PC-3 (cell line): ENCODE data around the gene UROC1. TPM values are rescaled to one million over a fixed set of nuclear protein-coding genes. Genes with fewer than 3 reads are reported as not detected.

ENCODE experiments used
- ATAC-seq: fragments of 200-7000 bp; cut with Tn5 transposase; 2 replicates; pipeline ENCODE4 v1.9.1; 2020; ENCODE audit warnings: mild to moderate bottlenecking, moderate library complexity
- BruUV-seq: library from RNA; stranded (reverse); fragments of 400-500 nt; replicated peaks from 2 replicates; lab custom pipeline; 2021; lab: Mats Ljungman, UMichigan
- CTCF ChIA-PET: fragments of 300-600 bp; sonication (Branson Sonifier 250); formaldehyde crosslinking; loops from one replicate; lab custom pipeline; 2022; ENCODE audit warnings: antibody characterized with exemption; lab: Charles Lee
- POLR2A ChIA-PET: fragments of 300-600 bp; sonication (Branson Sonifier 250); formaldehyde crosslinking; loops from one replicate; lab custom pipeline; 2022; ENCODE audit warnings: antibody characterized with exemption; ENCODE audit not compliant: unreplicated experiment; lab: Charles Lee
- DNase-seq: peaks from one replicate; pipeline ENCODE4 v3.0.0-alpha.2; 2015
- H2AFZ ChIP-seq: fragments of 300-600 bp; sonication (generic); 2 replicates; pipeline ENCODE4 v1.6.0; 2016; ENCODE audit warnings: antibody characterized with exemption, low read length
- H3F3A ChIP-seq: fragments of 300-600 bp; sonication (generic); one replicate; pipeline ENCODE4 v1.6.0; 2017; ENCODE audit warnings: antibody characterized with exemption, low read length, control low read depth, mild to moderate bottlenecking; ENCODE audit not compliant: unreplicated experiment
- H3K27ac ChIP-seq: fragments of 300-600 bp; sonication (generic); 2 replicates; pipeline ENCODE4 v1.5.1; 2016; ENCODE audit warnings: mild to moderate bottlenecking, low read length
- H3K27me3 ChIP-seq: fragments of 300-600 bp; sonication (generic); 2 replicates; pipeline ENCODE4 v1.6.1; 2016; ENCODE audit warnings: low read length, mixed read lengths
- H3K36me3 ChIP-seq: fragments of 300-600 bp; sonication (generic); 2 replicates; pipeline ENCODE4 v1.6.1; 2016; ENCODE audit warnings: low read depth, mixed run types, low read length, mixed read lengths
- H3K4me1 ChIP-seq: fragments of 300-600 bp; sonication (generic); 2 replicates; pipeline ENCODE4 v1.5.1; 2016; ENCODE audit warnings: low read length; ENCODE audit not compliant: insufficient read depth
- H3K4me2 ChIP-seq: fragments of 300-600 bp; sonication (generic); 2 replicates; pipeline ENCODE4 v1.6.0; 2016; ENCODE audit warnings: low read length
- H3K4me3 ChIP-seq: fragments of 300-600 bp; sonication (generic); 2 replicates; pipeline ENCODE4 v1.5.1; 2016; ENCODE audit warnings: mild to moderate bottlenecking, low read length, mixed read lengths
- H3K79me2 ChIP-seq: fragments of 300-600 bp; sonication (generic); 2 replicates; pipeline ENCODE4 v1.6.1; 2017; ENCODE audit warnings: low read length, mixed read lengths
- H3K9ac ChIP-seq: fragments of 300-600 bp; sonication (generic); 2 replicates; pipeline ENCODE4 v1.6.0; 2016; ENCODE audit warnings: mild to moderate bottlenecking, low read length
- H3K9me2 ChIP-seq: fragments of 300-600 bp; sonication (generic); replicated peaks from 2 replicates; pipeline ENCODE4 v1.6.1; 2016; ENCODE audit warnings: mixed run types, low read length, mixed read lengths
- H3K9me3 ChIP-seq: fragments of 300-600 bp; sonication (generic); 2 replicates; pipeline ENCODE4 v1.6.1; 2016; ENCODE audit warnings: low read length, mixed read lengths
- H4K20me1 ChIP-seq: fragments of 300-600 bp; sonication (generic); 2 replicates; pipeline ENCODE4 v1.6.1; 2016; ENCODE audit warnings: low read length, mixed read lengths
- CTCF ChIP-seq: fragments of 300-600 bp; sonication (generic); conservative IDR thresholded peaks from 2 replicates; pipeline ENCODE4 v1.5.1; 2017; ENCODE audit warnings: antibody characterized with exemption, low read depth, mild to moderate bottlenecking, low read length
- EZH2 ChIP-seq: fragments of 300-600 bp; sonication (generic); IDR thresholded peaks from one replicate; pipeline ENCODE4 v1.6.1; 2017; ENCODE audit warnings: antibody characterized with exemption, mild to moderate bottlenecking, low read length; ENCODE audit not compliant: unreplicated experiment
- EZH2phosphoT487 ChIP-seq: fragments of 300-600 bp; sonication (generic); IDR thresholded peaks from 2 replicates; pipeline ENCODE4 v1.6.1; 2018; ENCODE audit warnings: mild to moderate bottlenecking, antibody characterized with exemption, low read length, borderline replicate concordance
- intact Hi-C: fragments of 100-400 bp; cut with micrococcal nuclease; formaldehyde crosslinking; loops from 2 replicates; pipeline ENCODE4 v1.9.0; 2023
- total RNA-seq: library from RNA; depleted of rRNA; stranded (reverse); fragments of >200 nt; gene quantifications from 2 replicates; pipeline ENCODE4 v1.2.3, GENCODE V29; 2014

UROC1 gene
- total RNA-seq, 1 experiment from 2014 or later: not detected

DNA sequence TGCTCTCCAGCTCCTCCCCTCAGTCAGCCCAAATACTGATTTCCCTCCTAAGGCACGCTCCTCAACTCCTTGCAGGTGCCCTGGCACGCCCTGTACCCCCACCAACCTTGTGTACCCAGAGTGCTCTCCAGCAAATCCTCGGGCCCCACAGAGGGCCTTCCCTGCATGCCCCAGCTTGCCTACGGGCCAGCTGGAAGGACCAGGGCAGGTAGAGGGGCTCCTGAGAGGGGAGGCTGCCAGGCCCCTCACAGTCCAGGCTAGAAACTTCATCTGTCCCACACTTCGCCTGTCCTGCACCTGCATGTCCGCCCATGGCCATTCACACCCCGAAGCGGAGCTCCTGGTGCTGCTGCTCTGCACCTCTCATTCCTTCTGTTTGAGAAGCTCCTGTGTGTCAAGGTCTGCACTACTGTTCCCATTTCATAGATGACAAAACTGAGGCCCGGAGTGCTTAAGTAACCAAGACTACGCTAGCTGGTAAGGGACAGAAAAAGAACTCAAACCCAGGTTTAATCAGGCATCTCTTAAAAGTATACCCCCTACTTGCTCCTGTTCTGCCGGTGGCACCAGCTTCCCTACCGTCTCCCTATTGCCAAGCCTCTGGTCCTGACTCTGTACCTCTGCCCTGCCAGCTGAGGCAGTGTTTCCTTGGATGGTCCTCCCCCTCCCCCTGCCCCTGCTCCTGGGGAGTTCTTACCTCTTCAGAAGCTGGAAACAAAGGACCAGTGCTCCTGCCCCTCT, 77.4 kb downstream of the UROC1 start:
- POLR2A ChIA-PET: no interaction called here
- TF ChIP-seq EZH2phosphoT487 (no peak), EZH2 (no peak), CTCF (no peak)
- Histone ChIP-seq H3K4me3 (no peak overlapping the region), H3K4me1 (no peaks in the 10 kb centered on the region), H3F3A (no peaks in the 10 kb centered on the region), H3K36me3 (no peaks in the 10 kb centered on the region), H3K27me3 (no peaks in the 10 kb centered on the region), H2AFZ (no peak overlapping the region), H3K27ac (no peak overlapping the region), H4K20me1 (no peaks in the 10 kb centered on the region), H3K4me2 (no peak overlapping the region), H3K9me3 (no peaks in the 10 kb centered on the region), H3K9ac (no peak overlapping the region), H3K79me2 (no peaks in the 10 kb centered on the region), H3K9me2 (no peaks in the 10 kb centered on the region)
- DNase-seq: no peak
- ATAC-seq: no peak
- intact Hi-C loops: no loop called here
- CTCF ChIA-PET: no interaction called here
- BruUV-seq: no TSS peak

- Histone ChIP-seq H3K9ac (no peak overlapping the region), H3K27ac (no peak overlapping the region), H3K36me3 (no peaks in the 10 kb centered on the region), H2AFZ (no peak overlapping the region), H3K27me3 (no peaks in the 10 kb centered on the region), H3K4me2 (no peak overlapping the region), H3K4me3 (no peak overlapping the region), H3K79me2 (no peaks in the 10 kb centered on the region), H3F3A (no peaks in the 10 kb centered on the region), H4K20me1 (no peaks in the 10 kb centered on the region), H3K9me3 (no peaks in the 10 kb centered on the region), H3K9me2 (no peaks in the 10 kb centered on the region), H3K4me1 (no peaks in the 10 kb centered on the region)
- ChIA-PET CTCF (no interaction called here), POLR2A (no interaction called here)
- DNase-seq (no peak), ATAC-seq (no peak)
- intact Hi-C loops: no loop called here
- no TSS peak for BruUV-seq
- no peak for TF ChIP-seq CTCF
- TF ChIP-seq EZH2phosphoT487: no peak
- no peak for TF ChIP-seq EZH2
Measured at GRCh38 chr3:126439346-126439967, 78.1 kb downstream of the UROC1 start.

GRCh38 chr3:126438746-126439145, 78.8 kb downstream of the UROC1 start:
- no TSS peak for BruUV-seq
- CTCF ChIA-PET: no interaction called here

More at GRCh38 chr3:126438746-126439145, 78.8 kb downstream of the UROC1 start:
- Histone ChIP-seq H3K4me1 (no peaks in the 10 kb centered on the region), H3K4me2 (no peak overlapping the region), H3K9me2 (no peaks in the 10 kb centered on the region), H3K27ac (no peak overlapping the region), H3K9me3 (no peaks in the 10 kb centered on the region), H2AFZ (no peak overlapping the region), H3F3A (no peaks in the 10 kb centered on the region), H3K4me3 (no peak overlapping the region), H3K27me3 (no peaks in the 10 kb centered on the region), H3K9ac (no peak overlapping the region), H3K79me2 (no peaks in the 10 kb centered on the region), H4K20me1 (no peaks in the 10 kb centered on the region), H3K36me3 (no peaks in the 10 kb centered on the region)
- DNase-seq (no peak), ATAC-seq (no peak)
- POLR2A ChIA-PET: no interaction called here
- no peak for TF ChIP-seq CTCF
- no peak for TF ChIP-seq EZH2phosphoT487
- no peak for TF ChIP-seq EZH2
- intact Hi-C loops: no loop called here
